IPS-NIHi7 (cell line): ENCODE data around the gene SPAG6.

Source experiments
- DNase-seq: peaks from one replicate; pipeline ENCODE4 v3.0.0; 2012; ENCODE audit warnings: mixed read lengths; ENCODE audit errors: extremely low spot score

Gene SPAG6

DNA sequence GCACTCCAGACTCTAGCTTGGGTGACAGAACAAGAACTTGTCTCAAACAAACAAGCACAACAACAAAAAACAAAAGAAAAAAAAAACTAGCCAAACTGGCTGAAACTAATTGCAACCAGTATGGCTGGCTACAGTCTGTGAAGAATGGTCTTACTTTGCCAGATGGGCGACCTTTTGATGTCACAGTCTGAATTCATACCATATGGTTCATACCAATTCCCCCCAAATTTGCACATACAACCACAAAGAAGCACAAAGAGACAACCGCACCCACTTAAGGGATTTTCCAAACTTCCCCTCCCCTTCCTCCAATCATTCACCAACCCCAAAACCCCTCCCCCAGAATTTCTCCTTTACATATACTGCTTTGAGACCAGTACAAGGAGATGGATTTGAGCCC lies 114.2 kb downstream of the SPAG6 start:
- no peak for DNase-seq

GRCh38 chr10:22460101-22460500 lies 114.8 kb downstream of the SPAG6 start:
- no peak for DNase-seq

- no peak for DNase-seq
Observed at GRCh38 chr10:22460531-22461403, 115.5 kb downstream of the SPAG6 start.

GRCh38 chr10:22461891-22462290 lies 116.6 kb downstream of the SPAG6 start:
- no peak for DNase-seq

DNA sequence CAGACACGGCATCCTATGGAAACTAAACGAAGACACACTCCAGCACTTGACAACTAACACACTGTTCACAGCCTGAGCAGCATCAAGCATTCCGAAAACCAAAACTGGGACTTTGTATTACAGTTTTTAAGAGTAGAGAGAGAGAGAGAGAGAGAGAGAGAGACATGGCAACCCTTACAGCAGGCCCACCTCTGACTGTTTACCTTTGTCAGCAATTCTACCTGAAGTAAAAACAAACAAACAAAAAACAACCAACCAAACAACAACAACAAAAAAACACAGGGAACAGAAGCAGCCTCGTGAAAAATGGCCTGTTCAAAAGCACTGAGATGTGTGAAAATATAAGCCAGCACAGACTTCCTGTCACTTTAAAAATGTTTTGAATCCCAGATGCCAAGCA lies 118.0 kb downstream of the SPAG6 start:
- DNase-seq = no peak

DNA sequence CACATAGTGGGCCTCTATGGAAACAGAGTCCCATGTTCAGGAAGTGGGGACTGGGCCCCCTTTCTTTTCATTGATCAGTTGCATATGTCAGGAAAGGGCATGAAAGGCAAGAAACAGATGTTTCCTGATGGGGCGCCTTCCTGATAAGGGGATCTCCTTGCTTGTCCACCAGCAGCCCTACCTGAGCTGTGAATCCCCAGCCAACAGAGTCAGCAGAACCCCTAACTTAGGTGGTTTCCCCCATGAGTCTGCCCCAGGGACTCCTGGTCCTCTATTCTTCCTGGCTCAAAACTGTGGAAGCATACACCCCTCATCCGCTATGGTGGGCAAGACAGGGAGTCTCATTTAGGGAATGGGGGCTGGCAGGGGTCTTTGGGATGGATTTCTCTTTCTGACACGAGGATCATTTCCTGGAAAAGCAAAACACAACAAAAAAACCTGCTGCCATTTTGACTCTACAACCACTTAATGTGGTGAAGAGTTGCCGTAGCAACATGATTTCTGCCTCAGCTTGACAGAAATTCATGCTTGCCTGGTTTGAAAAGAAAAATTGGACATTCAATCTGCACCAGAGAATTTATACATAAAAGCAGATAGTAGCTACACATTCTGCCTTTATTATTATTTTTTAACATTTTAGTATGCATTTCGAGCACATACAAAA lies 119.8 kb downstream of the SPAG6 start:
- no peak for DNase-seq

GRCh38 chr10:22466763-22467334 lies 121.6 kb downstream of the SPAG6 start:
- DNase-seq = no peak
